SK-N-SH (cell line): Measurements from ENCODE around the gene DOK3. TPM values are rescaled to one million over a fixed set of nuclear protein-coding genes. Genes with fewer than 3 reads are reported as not detected.
A peak's percentile ranks its signal among the peaks of the same experiment; 100 is the strongest.

Source experiments
- CTCF ChIA-PET: fragments of 300-600, 350-600 bp; formaldehyde crosslinking; extraction: SDS; loops from one replicate; lab custom pipeline; 2021; lab: Yijun Ruan, JAX
- POLR2A ChIA-PET: fragments of 350-600 bp; sonication (Branson Sonifier 250); formaldehyde crosslinking; extraction: SDS; loops from one replicate; lab custom pipeline; 2020; ENCODE audit warnings: antibody characterized with exemption, inconsistent platforms; lab: Yijun Ruan, JAX
- DNase-seq: peaks from one replicate; pipeline ENCODE4 v3.0.0; 2012
- H2AFZ ChIP-seq: fragments of 200-600 bp; sonication (generic); 2 replicates; pipeline ENCODE4 v1.8.1; 2016; ENCODE audit warnings: antibody characterized with exemption, mild to moderate bottlenecking, low read depth
- H3F3A ChIP-seq: fragments of 200-600 bp; sonication (generic); replicated peaks from 2 replicates; pipeline ENCODE3; 2016; ENCODE audit warnings: antibody characterized with exemption, mild to moderate bottlenecking; ENCODE audit not compliant: insufficient read depth
- H3K27ac ChIP-seq, 2 experiments: fragments of 200-500 bp in 1 of 2; fragments of 200-600 bp in 1 of 2; sonication (Bioruptor generic) in 1 of 2; sonication (generic), shearing (Covaris generic) in 1 of 2; 2 replicates each; pipeline versions ENCODE4 v1.5.1 to v1.6.1; 2014 to 2016; ENCODE audit warnings: low read depth in 2 of 2, inconsistent platforms in 1 of 2, low read length in 1 of 2, mild to moderate bottlenecking in 1 of 2, mixed read lengths in 1 of 2
- H3K27me3 ChIP-seq: fragments of 200-600 bp; sonication (generic), shearing (Covaris generic); 2 replicates; pipeline ENCODE4 v1.6.1; 2016; ENCODE audit warnings: mixed run types; ENCODE audit not compliant: insufficient read depth
- H3K36me3 ChIP-seq, 2 experiments: fragments of 200-500 bp in 1 of 2; fragments of 200-600 bp in 1 of 2; sonication (Bioruptor generic) in 1 of 2; sonication (generic) in 1 of 2; replicated peaks in 1 of 2; 2 replicates each; pipeline versions ENCODE3 to v1.5.1; 2014 to 2016; ENCODE audit warnings: low read length in 1 of 2, mild to moderate bottlenecking in 1 of 2; ENCODE audit not compliant: insufficient read depth in 2 of 2, control insufficient read depth in 1 of 2
- H3K4me1 ChIP-seq, 2 experiments: fragments of 200-500 bp in 1 of 2; fragments of 200-600 bp in 1 of 2; sonication (Bioruptor generic) in 1 of 2; sonication (generic), shearing (Covaris generic) in 1 of 2; 2 replicates each; pipeline versions ENCODE4 v1.5.1 to v1.6.1; 2014 to 2016; ENCODE audit warnings: low read depth in 1 of 2, low read length in 1 of 2, mixed run types in 1 of 2; ENCODE audit not compliant: insufficient read depth in 2 of 2, control insufficient read depth in 1 of 2
- H3K4me2 ChIP-seq: fragments of 200-600 bp; sonication (generic), shearing (Covaris generic); 2 replicates; pipeline ENCODE4 v1.6.1; 2017; ENCODE audit warnings: mixed run types
- H3K4me3 ChIP-seq, 2 experiments: fragments of 200-500 bp in 1 of 2; fragments of 200-600 bp in 1 of 2; sonication (Bioruptor generic) in 1 of 2; sonication (generic), shearing (Covaris generic) in 1 of 2; 2 replicates each; pipeline versions ENCODE4 v1.5.1 to v1.8.1; 2014 to 2016; ENCODE audit warnings: low read depth in 2 of 2, inconsistent platforms in 1 of 2, low read length in 1 of 2, mild to moderate bottlenecking in 1 of 2, mixed read lengths in 1 of 2, moderate library complexity in 1 of 2
- H3K79me2 ChIP-seq: fragments of 200-600 bp; sonication (generic); 2 replicates; pipeline ENCODE4 v1.8.1; 2017; ENCODE audit warnings: mild to moderate bottlenecking; ENCODE audit not compliant: insufficient read depth
- H3K9ac ChIP-seq: fragments of 200-600 bp; sonication (generic); 2 replicates; pipeline ENCODE4 v1.6.1; 2017; ENCODE audit warnings: mixed run types
- H3K9me2 ChIP-seq: fragments of 200-600 bp; sonication (generic); 2 replicates; pipeline ENCODE4 v1.6.1; 2017; ENCODE audit warnings: mixed run types
- H3K9me3 ChIP-seq: fragments of 200-600 bp; sonication (generic); 2 replicates; pipeline ENCODE4 v1.6.1; 2017; ENCODE audit warnings: mixed run types, mild to moderate bottlenecking, moderate library complexity
- H4K20me1 ChIP-seq: fragments of 200-600 bp; sonication (generic); 2 replicates; pipeline ENCODE4 v1.6.1; 2017; ENCODE audit warnings: mild to moderate bottlenecking, mixed run types; ENCODE audit not compliant: insufficient read depth
- CHD2 ChIP-seq: fragments of 150-350 bp; IDR thresholded peaks from 2 replicates; pipeline ENCODE4 v1.6.1; 2018; ENCODE audit warnings: low read length; ENCODE audit not compliant: partially characterized antibody
- FOXJ3 ChIP-seq: sonication (generic); formaldehyde crosslinking; IDR thresholded peaks from 2 replicates; pipeline ENCODE4 v1.5.1; 2020; ENCODE audit warnings: mild to moderate bottlenecking, missing genetic modification reagents
- JUND ChIP-seq: IDR thresholded peaks from 2 replicates; pipeline ENCODE4 v1.4.0; 2012
- RAD21 ChIP-seq: IDR thresholded peaks from 2 replicates; pipeline ENCODE4 v1.6.1; 2012; ENCODE audit warnings: mild to moderate bottlenecking, low read length
- REST ChIP-seq: IDR thresholded peaks from 2 replicates; pipeline ENCODE4 v1.6.1; 2012; ENCODE audit warnings: mild to moderate bottlenecking, low read depth, low read length, moderate library complexity
- TCF12 ChIP-seq: IDR thresholded peaks from 2 replicates; pipeline ENCODE4 v1.4.0; 2012
- TEAD4 ChIP-seq: IDR thresholded peaks from 2 replicates; pipeline ENCODE4 v1.4.0; 2012; ENCODE audit warnings: mild to moderate bottlenecking, borderline replicate concordance; ENCODE audit not compliant: insufficient read depth
- WGBS: methylation state at CpG from one replicate; pipeline ENCODE4 v1.1.6; 2017; ENCODE audit warnings: low lambda C conversion rate; 5-methylcytosine and 5-hydroxymethylcytosine counted together
- polyA plus RNA-seq, 3 experiments: library from polyadenylated mRNA; depleted of rRNA; stranded (reverse); fragments of >200 nt; gene quantifications; 2 replicates each; pipeline ENCODE4 v1.2.3, GENCODE V29; 2012

Gene DOK3
- polyA plus RNA-seq, 1 of the 3 experiments (the other 2 are of a cell fraction) = 2.2 TPM

GRCh38 chr5:177477701-177478477 lies 31.7 kb downstream of the DOK3 start:
- TF ChIP-seq JUND = peak; percentile 12; the same call in 1 of the 2 replicates
- no peak for TF ChIP-seq RAD21
- no peaks in the 10 kb centered on the region for H3K9me2 ChIP-seq
- H3K9me3 ChIP-seq = no peaks in the 10 kb centered on the region
- H3K27me3 ChIP-seq = no peaks in the 10 kb centered on the region
- H3K36me3 ChIP-seq = peaks cover 0 to 2% of the 10 kb centered on the region in 2 experiments
- H3K9ac ChIP-seq = no peak overlapping the region
- peaks cover 6 to 75% of the 10 kb centered on the region in 2 experiments; a peak in 3 of 4 replicates for H3K4me1 ChIP-seq
- WGBS = 93% methylated on average over 8 of the region's 13 CpGs
- ChIA-PET CTCF (interaction anchor here (0.6 to 20.3 kb wide), 8 partner anchors 11 to 108 kb away, joined by 3 to 215 read pairs (median 10); partner anchors contain the start of gene PDLIM7), POLR2A (interaction anchor here (0.7 to 4.7 kb wide), 3 partner anchors 17 to 117 kb away, joined by 3 to 39 read pairs (median 3); partner anchors contain the start of gene PDLIM7)
- DNase-seq = no peak
- peaks cover 13% of the 10 kb centered on the region for H4K20me1 ChIP-seq
- H3K4me2 ChIP-seq = no peak overlapping the region
- peaks cover 80% of the 10 kb centered on the region for H3F3A ChIP-seq
- H3K27ac ChIP-seq = peak overlapping the region in 1 of 2 experiments; percentile 18; a peak in 1 of 4 replicates
- no peak overlapping the region for H2AFZ ChIP-seq
- H3K79me2 ChIP-seq = peaks cover under 1% of the 10 kb centered on the region
- no peak overlapping the region for H3K4me3 ChIP-seq

- Histone ChIP-seq H4K20me1 (peaks cover 20% of the 10 kb centered on the region), H3K9me3 (no peaks in the 10 kb centered on the region), H3K79me2 (peaks cover 13% of the 10 kb centered on the region), H3K27ac (peak overlapping the region; percentile 11 to 16; a peak in 1 of 4 replicates), H3K4me1 (peaks cover 11 to 71% of the 10 kb centered on the region in 2 experiments), H2AFZ (no peak overlapping the region), H3K27me3 (no peaks in the 10 kb centered on the region), H3K9me2 (no peaks in the 10 kb centered on the region), H3K9ac (no peak overlapping the region), H3F3A (peaks cover 68% of the 10 kb centered on the region), H3K4me3 (no peak overlapping the region), H3K4me2 (no peak overlapping the region), H3K36me3 (peaks cover under 1 to 2% of the 10 kb centered on the region in 2 experiments)
- ChIA-PET CTCF (interaction anchor here (1.3 to 20.3 kb wide), 6 partner anchors 18 to 86 kb away, joined by 5 to 215 read pairs (median 26); partner anchors contain the start of gene PDLIM7), POLR2A (interaction anchor here (4.7 kb wide), 1 partner anchor 18 kb away, joined by 39 read pairs; the partner anchor contains the start of gene PDLIM7)
- whole genome bisulfite sequencing = 91% methylated on average over 15 of the region's 18 CpGs
- TF ChIP-seq TEAD4 (no peak), CHD2 (peak; percentile 26)
- DNase-seq = no peak
Measured at GRCh38 chr5:177476531-177477233, 32.9 kb downstream of the DOK3 start.

GRCh38 chr5:177475563-177476427 lies 33.8 kb downstream of the DOK3 start:
- H3K36me3 ChIP-seq = peaks cover 5 to 11% of the 10 kb centered on the region in 2 experiments
- 84% methylated on average over 6 of the region's 11 CpGs for WGBS
- peaks cover 60% of the 10 kb centered on the region for H3F3A ChIP-seq
- no peak overlapping the region for H3K4me3 ChIP-seq
- H4K20me1 ChIP-seq = peaks cover 28% of the 10 kb centered on the region
- no peak for DNase-seq
- H3K9me2 ChIP-seq = no peaks in the 10 kb centered on the region
- TF ChIP-seq REST (no peak), TCF12 (no peak), FOXJ3 (CRISPR knock-in tag) (no peak)
- no peak overlapping the region for H2AFZ ChIP-seq
- CTCF ChIA-PET = interaction anchor here (1.3 to 20.3 kb wide), 7 partner anchors 11 to 85 kb away, joined by 5 to 215 read pairs (median 8); partner anchors contain the start of gene PDLIM7
- H3K4me1 ChIP-seq = peaks cover 20 to 76% of the 10 kb centered on the region in 2 experiments
- H3K9me3 ChIP-seq = no peaks in the 10 kb centered on the region
- no peak overlapping the region for H3K4me2 ChIP-seq
- no peak overlapping the region for H3K9ac ChIP-seq
- no peak overlapping the region; a peak in 1 of 4 replicates for H3K27ac ChIP-seq
- no peaks in the 10 kb centered on the region for H3K27me3 ChIP-seq
- H3K79me2 ChIP-seq = peaks cover 22% of the 10 kb centered on the region
- POLR2A ChIA-PET = interaction anchor here (4.7 kb wide), 1 partner anchor 19 kb away, joined by 39 read pairs; the partner anchor contains the start of gene PDLIM7
